ENCODE data around the gene DNPEP.

DNPEP gene

GRCh38 chr2:219402665-219403515, 15.2 kb upstream of the DNPEP start:
- in situ Hi-C loops (cut with HindIII; ENCODE audit: low sequenced_read_pairs), result no loop called here

DNA sequence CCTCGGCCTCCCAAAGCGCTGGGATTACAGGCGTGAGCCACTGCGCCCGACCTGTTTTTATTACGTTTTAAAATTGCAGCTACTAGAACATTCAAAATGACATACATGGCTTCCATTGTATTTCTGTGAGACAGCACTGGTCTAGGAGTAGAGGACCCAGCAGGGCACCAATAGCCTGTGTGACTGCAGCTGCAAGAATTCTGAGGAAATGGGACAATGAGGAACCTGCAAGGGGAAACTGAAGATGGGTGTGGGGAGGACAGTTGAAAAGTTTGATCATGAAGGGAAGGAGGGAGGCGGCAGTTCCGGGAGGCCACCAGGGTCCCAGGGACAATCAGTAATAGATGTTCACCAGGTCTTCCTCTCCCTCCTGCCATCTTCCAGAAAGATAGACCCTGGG, 13.9 kb upstream of the DNPEP start:
- in situ Hi-C loops (cut with HindIII; ENCODE audit: low sequenced_read_pairs), result no loop called here

DNA sequence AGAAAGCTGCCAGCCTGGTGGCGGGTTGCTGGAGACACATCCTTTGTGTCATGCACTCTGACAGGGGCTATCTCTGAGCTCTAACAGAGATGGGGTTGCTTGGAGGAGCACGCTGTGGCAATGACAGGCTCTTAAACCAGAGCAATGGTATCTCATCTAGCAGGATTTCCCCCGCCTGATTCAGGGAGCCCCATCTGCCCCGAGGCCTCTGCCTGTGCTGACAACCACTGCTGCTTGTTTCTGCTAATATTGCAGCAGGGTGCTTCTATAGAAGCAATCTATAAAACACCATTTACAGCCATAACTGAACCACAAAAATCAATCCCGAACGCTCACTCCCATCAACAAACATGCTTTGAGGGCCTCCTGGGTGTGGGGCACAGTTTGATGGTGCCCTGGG, 12.8 kb upstream of the DNPEP start:
- in situ Hi-C loops (cut with HindIII; ENCODE audit: low sequenced_read_pairs), result no loop called here

DNA sequence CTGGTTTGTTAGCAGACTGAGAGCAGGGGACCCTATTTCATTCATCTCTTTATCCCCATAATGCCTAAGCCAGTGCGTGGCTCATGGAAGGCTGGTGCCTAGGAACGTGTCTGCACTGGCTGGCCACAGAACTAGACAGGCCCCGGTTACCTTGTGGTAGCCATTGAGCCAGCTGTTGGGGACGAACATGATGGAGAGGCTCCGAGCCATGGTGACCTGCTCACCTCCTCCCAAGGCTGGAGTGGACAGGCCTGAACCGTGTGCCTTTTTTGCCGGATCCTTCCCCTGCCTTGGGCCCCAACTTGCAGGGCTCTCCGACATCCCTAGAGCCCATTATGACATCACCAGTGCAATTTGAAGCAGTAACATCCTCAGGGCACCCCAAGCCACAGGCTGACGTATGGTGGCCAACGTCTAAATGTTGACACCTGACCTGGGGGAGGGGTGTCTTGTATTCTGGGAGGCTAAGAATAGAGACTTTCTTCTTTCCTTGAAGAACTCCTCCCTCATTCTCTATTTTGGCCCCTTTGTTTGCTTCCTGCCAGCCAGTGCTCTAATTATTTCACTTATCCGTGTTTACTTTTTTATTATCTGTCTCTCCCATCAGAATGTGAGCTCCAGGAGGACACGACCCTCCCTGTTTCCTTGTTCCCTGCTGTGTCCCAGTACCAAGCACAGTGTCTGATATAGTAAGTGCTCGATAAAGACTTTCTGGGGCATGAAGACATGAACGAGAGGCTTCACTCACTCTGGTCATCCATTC, 12.2 kb upstream of the DNPEP start:
- in situ Hi-C loops (cut with HindIII; ENCODE audit: low sequenced_read_pairs), result loop anchor here (5.0 kb wide), 1 partner anchor 72 kb away; no protein-coding TSS in a partner anchor

GRCh38 chr2:219398721-219399363, 11.1 kb upstream of the DNPEP start:
- in situ Hi-C loops (cut with HindIII; ENCODE audit: low sequenced_read_pairs), result loop anchor here (5.0 kb wide), 1 partner anchor 73 kb away; no protein-coding TSS in a partner anchor

GRCh38 chr2:219396863-219397457, 9.2 kb upstream of the DNPEP start:
- in situ Hi-C loops (cut with HindIII; ENCODE audit: low sequenced_read_pairs), result loop anchor here (5.0 kb wide), 1 partner anchor 75 kb away; no protein-coding TSS in a partner anchor

GRCh38 chr2:219395609-219396008, 7.9 kb upstream of the DNPEP start:
- in situ Hi-C loops (cut with HindIII; ENCODE audit: low sequenced_read_pairs), result loop anchor here (5.0 kb wide), 1 partner anchor 77 kb away; no protein-coding TSS in a partner anchor

- in situ Hi-C loops (cut with HindIII; ENCODE audit: low sequenced_read_pairs), result loop anchor here (5.0 kb wide), 1 partner anchor 77 kb away; no protein-coding TSS in a partner anchor
Observed at GRCh38 chr2:219395056-219395455, 7.3 kb upstream of the DNPEP start.

DNA sequence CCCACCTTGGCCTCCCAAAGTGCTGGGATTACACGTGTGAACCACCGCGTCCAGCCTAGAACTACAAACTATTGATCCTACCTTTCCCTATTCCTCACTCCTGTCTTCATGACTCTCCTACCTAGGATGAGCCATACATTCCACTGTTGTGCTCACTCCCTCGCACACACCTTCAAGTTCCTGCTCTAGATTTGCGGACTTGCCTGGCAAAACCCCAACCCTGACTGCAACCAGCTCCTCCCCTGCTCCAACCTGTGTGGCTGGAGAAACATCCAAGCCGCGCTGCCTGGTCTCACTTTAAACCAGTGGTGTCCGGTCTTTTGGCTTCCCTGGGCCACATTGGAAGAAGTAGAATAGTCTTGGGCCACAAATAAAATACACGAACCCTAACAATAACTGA, 5.0 kb upstream of the DNPEP start:
- in situ Hi-C loops (cut with HindIII; ENCODE audit: low sequenced_read_pairs), result no loop called here

- in situ Hi-C loops (cut with HindIII; ENCODE audit: low sequenced_read_pairs), result no loop called here
Observed at GRCh38 chr2:219388907-219389156, 1.1 kb upstream of the DNPEP start.

DNA sequence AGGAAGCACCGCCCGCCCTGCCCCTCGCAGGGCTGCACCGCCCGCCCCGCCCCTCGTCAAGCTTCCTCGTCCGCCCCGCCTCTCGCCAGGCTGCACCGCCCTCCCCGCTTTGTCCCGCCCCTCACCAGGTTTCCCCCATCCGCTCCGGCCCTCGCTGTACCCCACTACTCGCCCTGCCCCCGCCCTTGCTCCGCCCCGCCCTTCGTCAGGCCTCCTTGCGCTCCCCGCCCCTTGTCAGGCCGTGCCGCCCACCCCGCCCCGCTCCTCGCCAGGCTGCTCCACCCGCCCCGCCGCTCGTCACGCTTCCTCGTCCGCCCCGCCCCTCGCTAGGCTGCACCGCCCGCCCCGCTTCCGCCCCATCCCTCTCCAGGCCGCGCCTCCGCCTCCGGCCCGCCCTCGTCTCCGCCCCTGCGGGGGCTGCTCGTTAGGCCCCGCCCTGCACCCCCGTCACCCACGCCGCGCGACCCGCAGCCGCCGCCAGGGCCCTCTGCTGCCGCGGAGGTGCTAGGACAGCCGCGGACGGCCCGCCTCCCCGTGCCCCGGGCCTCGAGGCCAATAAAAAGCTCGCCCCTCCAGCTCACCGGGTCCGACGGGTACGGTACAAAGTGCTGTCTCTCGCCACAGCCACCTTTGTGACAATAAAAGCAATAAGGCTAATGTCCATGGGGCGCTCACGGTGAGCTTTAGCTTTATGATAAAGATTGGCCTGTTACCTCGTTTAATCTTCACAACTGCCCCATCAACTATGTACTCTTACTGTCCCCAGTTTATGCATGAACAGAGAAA, 602 bp upstream of the DNPEP start:
- in situ Hi-C loops (cut with HindIII; ENCODE audit: low sequenced_read_pairs), result no loop called here

- in situ Hi-C loops (cut with HindIII; ENCODE audit: low sequenced_read_pairs), result no loop called here
Observed at GRCh38 chr2:219386532-219387280, 1.0 kb downstream of the DNPEP start.

GRCh38 chr2:219385958-219386520, 1.7 kb downstream of the DNPEP start:
- in situ Hi-C loops (cut with HindIII; ENCODE audit: low sequenced_read_pairs), result no loop called here

- in situ Hi-C loops (cut with HindIII; ENCODE audit: low sequenced_read_pairs), result no loop called here
Observed at GRCh38 chr2:219384859-219385258, 2.9 kb downstream of the DNPEP start.

DNA sequence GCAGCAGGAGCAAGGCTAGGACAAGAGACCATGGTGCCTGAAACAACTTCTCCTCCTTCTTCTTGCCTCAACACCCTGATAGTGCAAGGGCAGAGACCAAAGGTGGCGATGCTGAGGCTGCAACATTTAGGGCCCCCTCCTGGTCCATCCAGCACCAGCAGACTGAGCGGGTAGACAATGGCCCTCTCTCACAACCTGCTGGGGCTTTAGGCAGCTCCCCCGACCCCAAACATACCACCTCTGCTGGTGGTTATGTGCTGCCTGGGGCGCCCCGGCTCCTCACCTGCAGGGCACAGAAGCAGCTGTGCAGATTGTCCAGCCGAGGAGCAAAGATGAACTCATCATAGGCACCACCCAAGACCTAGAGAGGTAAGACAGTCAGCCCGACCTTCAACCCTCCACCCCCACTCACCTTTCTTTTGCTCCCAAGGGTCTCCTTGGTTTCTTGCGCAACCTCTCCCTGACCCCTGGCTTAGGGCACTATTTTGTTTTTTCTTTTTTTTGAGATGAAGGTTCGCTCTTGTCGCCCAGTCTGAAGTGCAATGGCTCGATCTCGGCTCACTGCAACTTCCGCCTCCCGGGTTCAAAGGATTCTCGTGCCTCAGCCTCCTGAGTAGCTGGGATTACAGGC, 3.5 kb downstream of the DNPEP start:
- in situ Hi-C loops (cut with HindIII; ENCODE audit: low sequenced_read_pairs), result no loop called here

DNA sequence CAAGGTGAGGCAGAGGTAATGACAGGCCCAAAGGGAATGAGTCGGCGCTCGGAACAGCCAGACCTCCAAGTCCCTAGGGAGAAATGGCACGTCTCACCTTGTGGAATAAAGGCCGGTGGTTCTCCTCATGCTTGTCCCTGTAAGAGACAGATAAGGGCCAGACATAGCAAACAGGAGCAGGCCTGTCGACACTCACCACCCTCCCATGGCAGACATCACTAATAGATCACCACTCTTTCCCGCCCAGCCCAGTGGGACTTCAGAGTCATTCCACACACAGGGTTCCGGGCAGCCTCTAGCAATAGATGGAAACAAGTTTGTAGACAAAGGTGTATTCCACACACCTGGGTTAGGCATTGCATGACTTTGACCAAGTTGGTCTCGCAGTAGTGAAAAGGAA, 6.3 kb downstream of the DNPEP start:
- in situ Hi-C loops (cut with HindIII; ENCODE audit: low sequenced_read_pairs), result no loop called here

DNA sequence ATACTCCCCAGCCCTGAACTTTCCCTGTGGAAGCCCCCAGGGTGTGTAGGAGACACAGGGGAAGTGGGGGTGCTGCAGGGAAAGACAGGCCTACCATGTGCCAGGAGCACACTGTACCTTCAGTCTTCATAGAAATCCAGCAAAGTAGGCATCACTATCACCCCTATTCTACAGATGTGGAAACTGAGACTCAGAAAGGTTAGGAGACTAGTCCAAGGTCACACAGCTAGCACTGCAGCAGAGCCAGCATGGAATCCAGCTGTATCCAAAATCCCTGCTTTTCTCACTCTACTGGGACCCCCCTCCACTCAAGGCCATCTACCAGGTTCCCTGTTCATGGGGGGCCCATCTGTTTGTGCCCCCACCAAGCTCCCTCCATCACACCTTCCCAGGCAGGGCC, 6.8 kb downstream of the DNPEP start:
- in situ Hi-C loops (cut with HindIII; ENCODE audit: low sequenced_read_pairs), result no loop called here

- in situ Hi-C loops (cut with HindIII; ENCODE audit: low sequenced_read_pairs), result no loop called here
Observed at GRCh38 chr2:219378163-219378851, 9.4 kb downstream of the DNPEP start.

Measured in DLD1 (cell line).